NCI-H2107 (cell line): ENCODE measurements around the gene PLG.
"Not testable (repeated sequence)": the region's sequence is repeated elsewhere in the genome, so short reads cannot be mapped to it uniquely, and the experiment has no call there.

ENCODE experiments used
- DNase-seq: peaks from one replicate; lab custom pipeline; 2025; lab: John Stamatoyannopoulos, UW

PLG gene

GRCh38 chr6:160775792-160776580, 73.9 kb downstream of the PLG start:
- no peak for DNase-seq

GRCh38 chr6:160779095-160779494, 77.1 kb downstream of the PLG start:
- DNase-seq, result not testable (repeated sequence)

- not testable (repeated sequence) for DNase-seq
Measured at GRCh38 chr6:160780656-160781055, 78.6 kb downstream of the PLG start.

GRCh38 chr6:160781298-160781697, 79.3 kb downstream of the PLG start:
- no peak for DNase-seq

GRCh38 chr6:160782228-160782627, 80.2 kb downstream of the PLG start:
- DNase-seq, result no peak

- DNase-seq, result no peak
Measured at GRCh38 chr6:160783741-160784140, 81.7 kb downstream of the PLG start.

GRCh38 chr6:160788126-160788525, 86.1 kb downstream of the PLG start:
- not testable (repeated sequence) for DNase-seq

- no peak for DNase-seq
Measured at GRCh38 chr6:160788806-160789205, 86.8 kb downstream of the PLG start.

GRCh38 chr6:160789263-160790027, 87.4 kb downstream of the PLG start:
- DNase-seq, result no peak

GRCh38 chr6:160790028-160790792, 88.2 kb downstream of the PLG start:
- no peak for DNase-seq

GRCh38 chr6:160791459-160791858, 89.4 kb downstream of the PLG start:
- no peak for DNase-seq

GRCh38 chr6:160791981-160792418, 90.0 kb downstream of the PLG start:
- no peak for DNase-seq

- no peak for DNase-seq
Measured at GRCh38 chr6:160792708-160793107, 90.7 kb downstream of the PLG start.

GRCh38 chr6:160793652-160794051, 91.6 kb downstream of the PLG start:
- DNase-seq, result no peak

GRCh38 chr6:160795721-160796120, 93.7 kb downstream of the PLG start:
- DNase-seq, result no peak

GRCh38 chr6:160798625-160799024, 96.6 kb downstream of the PLG start:
- no peak for DNase-seq

- no peak for DNase-seq
Measured at GRCh38 chr6:160799801-160800506, 97.9 kb downstream of the PLG start.

- no peak for DNase-seq
Measured at GRCh38 chr6:160801418-160801817, 99.4 kb downstream of the PLG start.

GRCh38 chr6:160802049-160802448, 100.0 kb downstream of the PLG start:
- DNase-seq, result not testable (repeated sequence)
